WERI-Rb-1 (cell line): ENCODE results near the gene COL9A2.
"Not testable (repeated sequence)": the region's sequence is repeated elsewhere in the genome, so short reads cannot be mapped to it uniquely, and the experiment has no call there.

Experiments
- DNase-seq: peaks from one replicate; pipeline ENCODE4 v3.0.0-alpha.2; 2020
- H3K27ac ChIP-seq: fragments of 250-450 bp; sonication (Bioruptor Pico); 2 replicates; pipeline ENCODE4 v1.5.1; 2020; ENCODE audit warnings: mild to moderate bottlenecking, moderate library complexity
- H3K27me3 ChIP-seq: fragments of 250-450 bp; sonication (Bioruptor Pico); 2 replicates; pipeline ENCODE4 v1.5.1; 2021; ENCODE audit warnings: mild to moderate bottlenecking, low read depth, moderate library complexity; ENCODE audit not compliant: insufficient read depth, severe bottlenecking
- H3K36me3 ChIP-seq: fragments of 250-450 bp; sonication (Bioruptor Pico); 2 replicates; pipeline ENCODE4 v1.5.1; 2020; ENCODE audit warnings: mild to moderate bottlenecking, moderate library complexity
- H3K4me3 ChIP-seq: 2 replicates; pipeline ENCODE4 v1.5.1; 2011; ENCODE audit warnings: low read depth, mild to moderate bottlenecking, control low read depth, low read length
- H3K9me3 ChIP-seq: fragments of 250-450 bp; sonication (Bioruptor Pico); 2 replicates; pipeline ENCODE4 v1.5.1; 2021; ENCODE audit warnings: mild to moderate bottlenecking, moderate library complexity; ENCODE audit not compliant: severe bottlenecking
- TF ChIP-seq, protein P1 (sequence below): IDR thresholded peaks from 2 replicates; pipeline ENCODE4 v1.5.1; 2011; ENCODE audit warnings: low read depth, mild to moderate bottlenecking, control low read depth, inconsistent platforms, low read length

COL9A2 gene

GRCh38 chr1:40350391-40350790 lies 33.3 kb upstream of the COL9A2 start:
- no peak overlapping the region for H3K27ac ChIP-seq
- no peak for DNase-seq

GRCh38 chr1:40344597-40344996 lies 27.5 kb upstream of the COL9A2 start:
- H3K4me3 ChIP-seq = peak overlapping the region; percentile 13
- no peaks in the 10 kb centered on the region for H3K36me3 ChIP-seq
- TF ChIP-seq, protein P1, sequence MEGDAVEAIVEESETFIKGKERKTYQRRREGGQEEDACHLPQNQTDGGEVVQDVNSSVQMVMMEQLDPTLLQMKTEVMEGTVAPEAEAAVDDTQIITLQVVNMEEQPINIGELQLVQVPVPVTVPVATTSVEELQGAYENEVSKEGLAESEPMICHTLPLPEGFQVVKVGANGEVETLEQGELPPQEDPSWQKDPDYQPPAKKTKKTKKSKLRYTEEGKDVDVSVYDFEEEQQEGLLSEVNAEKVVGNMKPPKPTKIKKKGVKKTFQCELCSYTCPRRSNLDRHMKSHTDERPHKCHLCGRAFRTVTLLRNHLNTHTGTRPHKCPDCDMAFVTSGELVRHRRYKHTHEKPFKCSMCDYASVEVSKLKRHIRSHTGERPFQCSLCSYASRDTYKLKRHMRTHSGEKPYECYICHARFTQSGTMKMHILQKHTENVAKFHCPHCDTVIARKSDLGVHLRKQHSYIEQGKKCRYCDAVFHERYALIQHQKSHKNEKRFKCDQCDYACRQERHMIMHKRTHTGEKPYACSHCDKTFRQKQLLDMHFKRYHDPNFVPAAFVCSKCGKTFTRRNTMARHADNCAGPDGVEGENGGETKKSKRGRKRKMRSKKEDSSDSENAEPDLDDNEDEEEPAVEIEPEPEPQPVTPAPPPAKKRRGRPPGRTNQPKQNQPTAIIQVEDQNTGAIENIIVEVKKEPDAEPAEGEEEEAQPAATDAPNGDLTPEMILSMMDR = no peak
- no peak overlapping the region for H3K27ac ChIP-seq
- H3K9me3 ChIP-seq = peaks cover 3% of the 10 kb centered on the region
- H3K27me3 ChIP-seq = no peaks in the 10 kb centered on the region
- DNase-seq = peak; percentile 62

More at GRCh38 chr1:40350391-40350790, 33.3 kb upstream of the COL9A2 start:
- Histone ChIP-seq H3K27me3 (no peaks in the 10 kb centered on the region), H3K4me3 (no peak overlapping the region), H3K36me3 (no peaks in the 10 kb centered on the region), H3K9me3 (no peaks in the 10 kb centered on the region)
- TF ChIP-seq, protein P1 = no peak

DNA sequence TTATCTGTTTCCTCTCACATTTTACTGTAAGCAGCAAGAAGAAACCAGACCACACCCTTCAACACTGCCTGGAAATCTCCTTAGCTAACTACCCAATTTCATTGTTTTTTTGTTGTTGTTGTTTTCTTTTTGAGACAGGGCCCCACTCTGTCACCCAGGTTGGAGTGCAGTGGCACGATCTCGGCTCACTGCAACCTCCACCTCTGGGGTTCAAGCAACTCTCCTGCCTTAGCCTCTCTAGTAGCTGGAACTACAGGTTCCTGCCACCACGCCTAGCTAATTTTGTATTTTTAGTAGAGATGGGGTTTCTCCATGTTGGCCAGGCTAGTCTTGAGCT lies 25.3 kb upstream of the COL9A2 start:
- H3K4me3 ChIP-seq, H3K27me3 ChIP-seq, H3K36me3 ChIP-seq, H3K9me3 ChIP-seq, H3K27ac ChIP-seq, DNase-seq: not testable (repeated sequence)

DNA sequence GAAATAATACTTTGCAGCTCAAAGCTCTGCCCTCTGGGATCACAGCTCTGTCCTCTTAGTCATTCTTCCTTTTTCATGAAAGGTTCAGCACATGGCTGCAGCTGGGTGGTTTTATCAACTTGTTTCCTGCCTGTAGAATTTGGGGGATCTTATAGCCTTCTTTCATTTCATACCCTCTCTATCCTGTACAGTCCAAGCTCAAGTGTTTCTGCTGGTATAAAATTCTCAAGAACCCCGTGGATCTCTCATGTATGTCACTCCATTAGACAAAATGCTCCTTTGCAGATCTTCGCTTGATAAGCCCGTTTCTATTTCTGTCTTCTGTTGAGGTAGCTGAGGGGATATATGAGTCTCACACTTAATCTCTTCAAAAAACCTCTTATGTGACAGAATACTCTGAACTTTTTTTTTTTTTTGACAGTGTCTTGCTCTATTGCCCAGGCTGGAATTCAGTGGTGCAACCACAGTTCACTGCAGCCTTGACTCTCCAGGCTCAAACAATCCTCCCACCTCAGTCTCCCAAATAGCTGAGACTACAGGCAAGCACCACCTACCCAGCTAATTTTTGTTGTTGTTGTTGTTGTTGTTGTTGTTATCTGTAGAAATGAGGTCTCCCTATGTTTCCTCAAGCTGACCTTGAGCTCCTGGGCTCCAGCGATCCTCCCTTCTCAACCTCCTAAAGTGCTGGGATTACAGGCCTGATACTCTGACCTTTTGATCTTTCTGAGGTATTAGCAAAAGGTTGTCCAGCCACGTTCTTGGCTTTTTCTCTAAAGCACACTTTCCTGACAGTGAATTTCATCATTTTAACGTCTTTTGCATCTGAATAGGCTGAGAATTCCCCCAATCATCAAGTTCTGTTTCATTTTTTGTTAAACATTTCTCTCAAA lies 24.6 kb upstream of the COL9A2 start:
- Histone ChIP-seq H3K36me3 (no peaks in the 10 kb centered on the region), H3K27me3 (peaks cover 3% of the 10 kb centered on the region), H3K4me3 (no peak overlapping the region), H3K27ac (no peak overlapping the region), H3K9me3 (peaks cover 3% of the 10 kb centered on the region)
- TF ChIP-seq, protein P1 = no peak
- DNase-seq = no peak

DNA sequence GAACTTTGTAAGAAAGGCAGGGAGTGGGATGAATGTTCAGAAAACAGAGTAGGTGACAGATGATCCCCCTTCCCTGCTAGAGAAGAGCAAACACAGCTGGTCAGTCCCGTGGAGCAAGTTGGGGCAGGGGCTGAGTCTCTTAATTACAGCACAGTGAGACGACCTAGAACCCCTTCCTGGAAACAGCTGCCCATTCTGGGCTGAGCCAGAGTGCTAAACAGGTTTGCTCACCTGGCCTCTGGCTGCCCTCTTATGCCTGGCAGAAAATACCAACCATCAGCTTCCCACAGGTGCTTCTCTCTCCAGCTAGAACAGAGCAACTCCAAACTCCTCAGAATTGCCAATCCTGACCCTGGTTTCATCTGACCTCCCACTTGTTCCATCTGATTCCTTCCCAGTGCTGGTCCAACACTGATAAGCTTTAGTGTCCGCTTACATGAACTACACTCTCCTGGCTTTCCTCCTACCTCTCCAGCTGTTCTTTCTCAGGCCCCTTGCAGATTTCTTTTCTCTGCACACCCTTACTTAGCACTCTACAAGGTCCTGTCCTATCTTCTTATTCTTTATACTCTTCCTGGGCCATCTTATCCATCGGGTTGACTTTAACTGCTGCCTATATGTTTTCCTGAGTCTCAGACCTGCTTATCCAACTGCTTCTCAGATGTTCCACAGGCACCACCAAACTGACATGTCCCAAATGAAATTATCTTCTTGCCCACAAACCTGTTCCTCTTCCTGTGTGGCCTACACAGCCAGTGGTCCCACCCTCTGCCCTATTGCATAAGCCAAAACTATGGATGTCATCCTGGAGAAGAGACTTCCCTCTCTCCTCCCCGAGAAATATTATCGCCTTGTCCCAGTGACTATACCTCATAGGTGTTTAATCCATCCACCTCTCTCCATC lies 22.6 kb upstream of the COL9A2 start:
- H3K27me3 ChIP-seq = peaks cover 3% of the 10 kb centered on the region
- no peaks in the 10 kb centered on the region for H3K36me3 ChIP-seq
- H3K9me3 ChIP-seq = peaks cover 3% of the 10 kb centered on the region
- no peak overlapping the region for H3K27ac ChIP-seq
- no peak overlapping the region for H3K4me3 ChIP-seq
- TF ChIP-seq, protein P1 = no peak
- no peak for DNase-seq

DNA sequence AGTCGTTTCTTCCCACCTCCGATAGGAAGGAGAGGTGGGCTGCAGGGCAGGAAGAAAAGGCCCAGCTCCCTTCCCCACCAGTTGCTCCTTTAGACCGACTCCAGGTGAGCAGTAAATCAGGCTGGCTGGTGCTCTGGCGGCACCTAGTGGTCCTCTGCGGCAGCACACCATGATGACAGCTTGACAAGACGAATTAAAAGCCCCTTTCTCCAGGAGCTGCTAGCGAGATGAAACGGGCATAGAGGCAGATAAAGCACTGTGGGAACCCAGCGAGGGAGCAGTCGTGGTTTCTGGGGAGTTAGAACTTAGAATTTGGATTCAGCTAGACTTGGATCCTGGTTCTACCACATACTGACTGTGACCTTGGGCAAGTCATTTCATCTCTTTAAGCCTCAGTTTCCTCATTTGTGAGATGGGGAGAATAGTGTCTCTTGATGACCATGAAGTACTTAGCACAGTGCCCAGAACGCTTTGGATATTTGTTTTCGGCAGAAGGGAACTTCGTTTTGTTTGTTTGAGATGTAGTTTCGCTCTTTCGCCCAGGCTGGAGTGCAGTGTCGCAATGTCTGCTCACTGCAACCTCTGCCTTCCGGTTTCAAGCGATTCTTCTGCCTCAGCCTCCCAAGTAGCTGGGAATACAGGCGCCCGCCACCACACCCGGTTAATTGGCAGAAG lies 21.8 kb upstream of the COL9A2 start:
- peaks cover 3% of the 10 kb centered on the region for H3K27me3 ChIP-seq
- peak; percentile 89 for DNase-seq
- no peaks in the 10 kb centered on the region for H3K36me3 ChIP-seq
- no peak overlapping the region for H3K4me3 ChIP-seq
- peaks cover 3% of the 10 kb centered on the region for H3K9me3 ChIP-seq
- TF ChIP-seq, protein P1 = peak; percentile 99
- no peak overlapping the region for H3K27ac ChIP-seq
